ENCODE data around the gene NPC1L1. TPM values are rescaled to one million over a fixed set of nuclear protein-coding genes. Genes with fewer than 3 reads are reported as not detected.
A peak's percentile ranks its signal among the peaks of the same experiment; 100 is the strongest.

The NPC1L1 gene
- 0.13 TPM for total RNA-seq
- long read RNA-seq = 0 reads

DNA sequence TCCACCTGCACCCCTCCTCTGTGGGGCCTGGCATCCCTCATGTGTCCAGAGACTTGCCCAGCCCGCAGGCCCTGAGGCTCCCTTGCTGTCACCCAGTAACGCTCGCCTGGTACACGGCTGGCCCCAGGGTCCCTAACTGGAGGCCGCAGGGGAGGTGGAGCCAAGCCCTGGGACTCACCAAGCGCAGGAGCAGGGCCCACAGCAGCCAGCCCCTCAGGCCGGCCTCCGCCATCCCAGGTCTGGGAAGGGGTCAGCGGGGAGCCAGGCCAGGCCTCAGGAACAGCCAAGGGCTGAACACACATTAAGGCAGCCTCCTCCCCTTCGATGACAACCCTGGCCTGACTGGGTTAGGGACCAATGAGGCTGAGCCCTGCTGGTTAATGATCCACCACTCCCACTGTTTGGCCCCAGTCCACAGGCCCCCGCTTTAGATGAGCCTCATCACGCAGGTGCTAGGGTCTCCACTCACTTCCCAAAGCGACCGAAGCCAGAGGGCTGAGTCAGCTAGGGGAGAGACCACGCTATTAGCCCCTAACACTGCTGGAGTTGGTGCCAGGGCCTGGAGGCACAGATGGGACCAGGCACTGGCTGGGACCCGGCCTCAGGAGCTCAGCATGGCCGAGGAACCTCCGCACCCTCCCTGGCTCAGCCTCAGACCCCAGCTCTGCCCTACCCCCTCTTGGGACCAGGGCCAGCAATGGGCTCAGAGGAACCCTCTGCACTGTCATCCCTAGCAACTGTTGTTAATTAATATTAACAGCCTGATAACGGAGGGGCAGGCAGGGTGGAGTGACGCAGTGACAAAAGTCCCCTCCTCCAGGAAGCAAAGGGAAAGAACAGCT lies at the start of gene NPC1L1:
TSS of gene NPC1L1 (minus strand) at position 303 of the 842 bp plus-strand sequence. CDS start at position 232, 71 bp downstream.
- intact Hi-C loops (cut with DNase I) = no loop called here
- DNase-seq = no peak

GRCh38 chr7:44590910-44591309 lies 49.8 kb upstream of the NPC1L1 start:
- ATAC-seq (ENCODE audit: poor library complexity) (no peak), DNase-seq (no peak)
- intact Hi-C loops (cut with DNase I) = loop anchor here (5.0 kb wide), 1 partner anchor 336 kb away; no protein-coding TSS in a partner anchor

More for the DNA sequence above, at the start of gene NPC1L1:
- no peak for ATAC-seq (ENCODE audit: poor library complexity)

DNA sequence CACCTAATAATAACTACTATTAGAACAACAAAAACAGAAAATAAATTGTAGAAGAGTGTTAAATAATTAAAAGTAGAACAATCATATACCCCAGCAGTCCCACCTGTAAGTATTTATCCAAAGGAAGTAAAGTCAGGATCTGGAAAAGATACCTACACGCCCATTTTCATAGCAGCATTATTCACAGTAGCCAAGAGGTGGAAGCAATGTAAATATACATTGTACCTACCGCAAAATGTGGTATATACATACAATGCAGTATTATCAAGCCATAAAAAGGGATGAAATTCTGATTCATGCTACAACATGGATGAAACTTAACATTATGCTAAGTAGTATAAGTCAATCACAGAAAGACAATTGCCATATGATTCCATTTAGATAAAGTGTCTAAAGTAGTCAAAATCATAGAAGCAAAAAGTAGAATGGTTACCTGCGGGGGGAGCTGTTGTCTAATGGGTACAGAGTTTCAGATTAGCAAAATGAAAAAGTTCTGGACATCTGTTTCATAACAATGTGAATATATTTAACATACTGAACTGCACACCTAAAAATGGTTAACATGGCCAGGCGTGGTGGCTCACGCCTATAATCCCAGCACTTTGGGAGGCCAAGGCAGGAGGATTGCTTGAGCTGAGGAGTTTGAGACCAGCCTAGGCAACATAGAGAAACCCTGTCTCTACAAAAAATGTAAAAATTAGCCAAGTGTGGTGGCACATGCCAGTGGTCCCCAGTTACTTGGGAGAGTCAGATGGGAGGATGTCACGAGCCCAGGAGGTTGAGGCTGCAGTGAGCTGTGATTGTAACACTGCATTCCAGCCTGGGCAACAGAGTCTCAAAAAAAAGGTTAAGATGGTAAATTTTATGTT lies 46.9 kb upstream of the NPC1L1 start:
- intact Hi-C loops (cut with DNase I) = loop anchor here (5.0 kb wide), 1 partner anchor 259 kb away; the partner anchor contains the start of gene H2AZ2

DNA sequence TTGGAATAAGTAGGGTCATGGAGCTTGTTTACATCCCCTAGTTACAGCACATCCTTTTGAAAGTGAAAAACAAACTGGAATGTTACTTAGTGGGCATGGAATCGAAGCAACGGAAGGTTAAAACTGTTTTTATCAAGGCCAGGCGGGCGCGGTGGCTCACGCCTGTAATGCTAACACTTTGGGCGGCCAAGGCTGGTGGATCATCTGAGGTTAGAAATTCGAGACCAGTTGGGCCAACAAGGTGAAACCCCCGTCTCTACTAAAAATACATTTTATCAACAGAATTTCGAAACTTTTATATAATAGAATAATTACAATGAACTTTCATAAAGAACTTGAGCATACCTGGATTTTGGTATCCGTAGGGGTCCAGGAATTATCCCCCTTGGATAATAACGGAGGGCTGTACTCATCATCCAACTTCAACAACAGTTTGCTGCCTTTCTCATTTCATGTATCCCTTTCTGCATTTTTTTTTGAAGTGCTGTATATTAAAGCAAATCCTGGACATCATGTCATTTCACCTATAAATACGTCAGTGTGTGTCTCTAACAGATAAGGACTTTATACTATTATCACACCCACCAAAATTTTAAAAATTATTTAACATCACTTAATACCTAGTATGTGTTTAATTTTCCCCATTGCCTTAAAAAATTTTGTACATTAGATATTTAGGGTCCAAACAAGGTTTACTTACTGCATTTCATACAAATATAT lies 42.2 kb upstream of the NPC1L1 start:
- intact Hi-C loops (cut with DNase I) = no loop called here
- ATAC-seq (ENCODE audit: poor library complexity) (no peak), DNase-seq (no peak)

More for the DNA sequence above, 46.9 kb upstream of the NPC1L1 start:
- no peak for DNase-seq
- peak; percentile 81 for ATAC-seq (ENCODE audit: poor library complexity)

GRCh38 chr7:44581879-44582603 lies 40.9 kb upstream of the NPC1L1 start, which contains the start of gene TMED4:
TMED4 (minus strand) TSS chr7:44582231; CDS start chr7:44582206, 25 bp downstream.
- peak; percentile 98 for ATAC-seq (ENCODE audit: poor library complexity)
- peak; percentile 100 for DNase-seq
- intact Hi-C loops (cut with DNase I) = no loop called here

DNA sequence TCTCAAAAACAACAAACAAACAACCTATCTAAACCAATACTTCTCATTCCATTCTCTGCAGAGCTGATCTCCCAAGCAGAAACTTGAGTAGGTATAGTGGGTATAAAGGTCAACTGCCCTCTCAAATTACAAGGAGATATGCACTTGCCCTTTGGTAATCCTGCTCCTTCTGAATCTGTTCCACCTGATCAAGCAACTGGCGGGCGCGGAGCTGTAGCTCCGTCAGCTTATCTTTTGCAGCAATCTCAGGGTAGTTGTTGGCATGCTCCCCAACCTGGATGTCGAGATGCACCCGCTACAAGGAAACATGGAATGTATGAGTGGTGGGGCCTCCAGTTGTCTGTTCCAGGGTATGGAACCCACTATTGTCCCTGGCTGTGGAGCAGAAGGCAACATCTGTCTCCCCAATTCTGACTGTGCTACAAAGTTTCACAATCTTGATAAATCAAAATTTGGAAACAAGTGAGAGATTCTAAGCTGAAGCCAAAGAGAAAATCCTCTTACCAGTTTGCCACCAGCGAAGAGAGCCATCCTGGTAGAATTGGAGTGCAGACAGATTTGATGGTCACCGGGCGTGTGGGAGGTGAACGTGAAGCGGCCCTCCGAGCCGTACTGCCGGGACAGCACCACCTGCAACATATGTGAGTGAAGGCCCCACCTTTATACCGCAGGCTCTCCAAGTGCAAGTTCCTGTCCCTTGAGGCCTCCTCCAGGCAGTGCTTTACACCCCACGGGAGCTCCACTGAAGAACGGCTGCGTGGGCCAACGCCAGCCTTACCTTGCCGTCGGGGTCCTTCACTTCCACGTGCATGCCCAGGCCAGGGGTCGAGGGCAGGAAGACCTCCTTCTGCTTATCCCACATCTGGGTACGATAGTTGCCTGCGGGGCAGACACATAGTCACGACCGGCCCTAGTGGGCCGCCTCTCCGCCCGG lies 40.1 kb upstream of the NPC1L1 start:
- DNase-seq (no peak), ATAC-seq (ENCODE audit: poor library complexity) (peak; percentile 4)
- intact Hi-C loops (cut with DNase I) = no loop called here

- ATAC-seq (ENCODE audit: poor library complexity) = no peak
- intact Hi-C loops (cut with DNase I) = no loop called here
Measured at GRCh38 chr7:44576228-44576627, 35.1 kb upstream of the NPC1L1 start.

DNA sequence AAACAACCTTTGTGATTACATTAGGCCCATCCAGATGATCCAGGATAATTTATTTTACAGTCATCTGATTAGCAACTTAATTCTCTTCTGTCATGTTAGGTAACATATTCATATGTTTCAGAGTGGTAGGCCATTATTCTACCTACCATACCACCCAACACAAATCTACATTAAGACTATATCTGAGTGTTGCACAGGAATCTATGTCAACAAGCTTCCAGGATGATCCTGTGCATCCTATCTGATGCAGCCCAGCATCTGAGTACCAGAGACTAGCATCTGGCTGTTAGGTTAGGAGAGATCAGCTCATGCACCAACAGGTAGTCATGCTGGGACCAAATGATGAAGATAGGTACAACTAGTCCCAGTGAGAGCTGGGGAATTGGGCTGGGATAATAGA lies 33.9 kb upstream of the NPC1L1 start:
- ATAC-seq (ENCODE audit: poor library complexity) (no peak), DNase-seq (no peak)
- intact Hi-C loops (cut with DNase I) = no loop called here

More at GRCh38 chr7:44576228-44576627, 35.1 kb upstream of the NPC1L1 start:
- DNase-seq = no peak

DNA sequence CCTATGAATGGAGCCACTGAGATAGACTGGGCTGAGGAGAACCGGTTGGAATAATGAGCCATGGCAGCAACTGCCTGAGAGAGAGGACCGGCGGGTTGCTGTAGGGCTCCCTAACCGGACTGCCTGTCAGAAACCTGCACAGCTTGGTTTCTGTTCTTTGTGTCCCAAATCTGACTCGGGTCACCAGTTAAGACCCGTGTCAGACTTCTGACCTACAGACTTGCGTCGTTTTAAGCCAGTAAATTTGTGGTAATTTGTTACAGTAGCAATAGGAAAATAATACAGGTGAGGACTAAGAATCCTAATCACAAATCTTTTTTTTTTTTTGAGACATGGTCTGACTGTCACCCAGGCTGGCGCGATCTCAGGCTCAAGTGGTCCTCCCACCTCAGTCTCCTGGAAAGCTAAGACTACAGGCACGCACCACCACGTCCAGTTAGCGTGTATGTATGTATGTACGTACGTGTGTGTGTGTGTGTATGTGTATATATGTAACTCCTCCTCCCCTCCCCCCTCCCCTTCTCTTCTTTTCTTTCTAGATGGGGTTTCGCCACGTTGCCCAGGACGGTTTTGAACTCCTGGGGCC lies 33.2 kb upstream of the NPC1L1 start:
- ATAC-seq (ENCODE audit: poor library complexity) (no peak), DNase-seq (no peak)
- intact Hi-C loops (cut with DNase I) = no loop called here

DNA sequence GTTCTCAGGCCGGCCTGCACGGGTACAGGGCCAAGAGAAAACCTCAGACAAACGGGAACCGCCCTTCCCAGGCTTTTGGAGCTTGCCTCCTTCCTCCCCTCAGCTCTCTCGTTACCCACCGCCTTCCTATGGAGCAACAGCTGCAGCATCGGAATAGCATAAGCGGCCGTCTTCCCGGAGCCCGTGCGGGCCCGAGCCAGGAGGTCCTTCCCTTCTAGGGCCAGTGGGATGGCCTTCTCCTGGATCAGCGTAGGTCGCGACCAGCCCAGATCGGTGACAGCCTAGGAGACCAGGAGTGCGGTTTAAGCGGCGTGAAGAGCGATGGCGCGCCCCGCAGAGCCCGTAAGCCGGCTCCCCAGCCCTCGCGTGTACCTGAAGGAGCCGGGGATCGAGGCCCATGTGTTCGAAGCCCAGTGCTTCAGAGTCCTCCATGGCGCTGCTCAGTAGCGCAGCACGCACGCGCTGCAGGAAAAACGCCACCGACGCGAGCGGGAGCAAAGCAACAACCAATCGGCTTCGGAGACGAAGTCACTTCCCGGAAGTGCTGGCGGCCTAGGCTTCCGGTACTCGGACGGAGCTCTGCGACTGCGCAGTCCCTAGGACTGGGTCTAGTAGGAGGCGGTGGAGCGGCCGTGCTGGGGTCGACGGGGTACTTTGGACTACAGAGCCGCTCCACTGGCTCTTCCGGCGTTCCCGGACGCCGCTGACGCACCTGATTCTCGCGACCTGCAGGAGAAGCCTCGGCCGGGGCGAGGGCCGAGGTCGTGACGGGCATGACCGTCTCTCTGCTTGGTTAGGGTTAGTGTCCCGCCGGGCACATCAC lies 32.5 kb upstream of the NPC1L1 start, which contains the start of gene DDX56:
TSS of gene DDX56 (minus strand) at position 445 of the 823 bp plus-strand sequence. CDS start at position 432, 13 bp downstream.
- ATAC-seq (ENCODE audit: poor library complexity) = peak; percentile 98
- DNase-seq = peak; percentile 97
- intact Hi-C loops (cut with DNase I) = no loop called here

- no peak for DNase-seq
- ATAC-seq (ENCODE audit: poor library complexity) = no peak
- intact Hi-C loops (cut with DNase I) = no loop called here
Measured at GRCh38 chr7:44572771-44573170, 31.6 kb upstream of the NPC1L1 start.

- DNase-seq (no peak), ATAC-seq (ENCODE audit: poor library complexity) (no peak)
- intact Hi-C loops (cut with DNase I) = loop anchor here (10.0 kb wide), 1 partner anchor 195 kb away; no protein-coding TSS in a partner anchor
Measured at GRCh38 chr7:44569959-44570358, 28.8 kb upstream of the NPC1L1 start.

DNA sequence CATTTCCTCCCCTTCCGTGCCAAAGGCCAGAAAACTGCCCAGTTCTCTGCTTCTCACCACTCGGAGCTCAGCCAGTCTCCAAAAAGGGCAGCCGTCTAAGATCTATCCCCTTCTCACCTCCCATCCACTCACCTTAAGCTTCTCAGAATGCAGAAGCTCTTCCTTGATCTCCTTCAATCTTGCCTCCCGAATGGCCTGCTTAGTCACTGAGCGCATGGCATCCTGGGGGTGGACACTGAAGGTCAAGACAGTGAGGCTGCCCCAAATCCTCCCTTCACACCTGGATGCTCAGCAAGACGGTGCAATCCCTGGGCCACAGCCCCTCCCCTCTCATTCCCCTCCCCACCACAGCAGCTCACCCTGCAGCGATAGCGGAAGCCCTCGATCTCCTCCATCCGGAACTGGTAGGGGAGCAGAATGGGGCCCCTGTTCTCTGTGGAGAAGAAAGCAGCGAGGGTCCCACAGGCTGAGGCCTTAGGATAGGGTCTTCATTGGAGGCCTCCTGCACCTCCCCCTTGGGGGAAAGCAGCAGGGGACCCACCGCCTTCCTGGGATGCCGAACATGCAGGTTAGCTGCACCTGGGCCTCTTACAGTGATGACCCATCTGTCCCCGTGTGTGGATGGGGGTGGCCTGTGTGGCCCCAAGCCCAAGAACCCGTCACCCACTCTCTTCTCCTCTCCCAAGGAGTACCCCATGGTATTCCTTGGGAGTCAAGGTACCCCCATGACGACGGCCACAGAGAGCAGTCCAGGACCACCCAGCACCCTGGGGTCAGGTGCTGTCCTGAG lies 27.8 kb upstream of the NPC1L1 start:
- ATAC-seq (ENCODE audit: poor library complexity) = no peak
- intact Hi-C loops (cut with DNase I) = loop anchor here (10.0 kb wide), 1 partner anchor 194 kb away; no protein-coding TSS in a partner anchor
- no peak for DNase-seq

DNA sequence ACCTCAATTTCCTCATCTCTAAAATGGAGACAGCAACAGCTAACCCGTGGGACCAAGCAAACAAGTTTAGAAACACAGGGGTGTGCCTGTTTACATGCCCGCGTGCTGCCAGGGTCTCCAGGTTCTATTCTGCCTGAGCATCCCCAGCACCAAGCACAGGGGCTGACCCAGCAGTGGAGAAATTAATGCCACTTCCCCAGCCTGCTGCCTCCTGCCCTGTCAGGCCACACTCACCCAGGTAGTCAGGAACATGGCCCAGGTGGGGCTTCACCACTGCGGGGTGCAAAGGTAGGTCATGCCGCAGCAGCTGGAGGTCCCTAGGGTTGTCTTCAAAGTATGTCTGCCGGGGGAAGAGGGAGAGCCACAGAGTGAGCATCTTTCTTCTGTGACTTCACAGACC lies 26.8 kb upstream of the NPC1L1 start:
- intact Hi-C loops (cut with DNase I) = loop anchor here (10.0 kb wide), 1 partner anchor 193 kb away; no protein-coding TSS in a partner anchor
- ATAC-seq (ENCODE audit: poor library complexity) (no peak), DNase-seq (no peak)

GRCh38 chr7:44566680-44567079 lies 25.6 kb upstream of the NPC1L1 start:
- DNase-seq = no peak
- ATAC-seq (ENCODE audit: poor library complexity) = no peak
- intact Hi-C loops (cut with DNase I) = loop anchor here (10.0 kb wide), 1 partner anchor 192 kb away; no protein-coding TSS in a partner anchor
